Heart right ventricle (tissue), 16 donors: ENCODE measurements around the gene CNOT11. TPM values are rescaled to one million over a fixed set of nuclear protein-coding genes. Genes with fewer than 3 reads are reported as not detected.
"Not testable (repeated sequence)": the region's sequence is repeated elsewhere in the genome, so short reads cannot be mapped to it uniquely, and the experiment has no call there.

Experiments used
- ATAC-seq, 8 donors: fragments of 200-7000 bp; cut with Tn5 transposase; one replicate each; pipeline ENCODE4 v1.9.1; 2020; ENCODE audit warnings: mild to moderate bottlenecking in 8 of 8, moderate library complexity in 8 of 8, moderate number of reproducible peaks in 1 of 8
- DNase-seq, 2 donors: peaks; one replicate each; pipeline ENCODE4 v3.0.0-alpha.2; 2020
- H3K27ac ChIP-seq, 10 donors: fragments of 200-600 bp; sonication (generic) in 2 of 10; one replicate each; pipeline versions ENCODE4 v1.5.0 to v1.8.0; 2020 to 2022; ENCODE audit warnings: mild to moderate bottlenecking in 3 of 10
- H3K27me3 ChIP-seq, 7 donors: fragments of 200-600 bp; one replicate each; pipeline ENCODE4 v1.8.0; 2021 to 2022; ENCODE audit warnings: mild to moderate bottlenecking in 2 of 7
- H3K36me3 ChIP-seq, 9 donors: fragments of 200-600 bp; sonication (generic) in 1 of 9; one replicate each; pipeline versions ENCODE4 v1.5.0 to v1.8.0; 2020 to 2022; ENCODE audit warnings: mild to moderate bottlenecking in 2 of 9
- H3K4me1 ChIP-seq, 9 donors: fragments of 200-600 bp; sonication (generic) in 1 of 9; one replicate each; pipeline versions ENCODE4 v1.5.0 to v1.8.0; 2020 to 2022; ENCODE audit warnings: mild to moderate bottlenecking in 4 of 9
- H3K4me3 ChIP-seq, 10 donors: fragments of 200-600 bp; sonication (generic) in 2 of 10; one replicate each; pipeline versions ENCODE4 v1.5.0 to v1.8.0; 2020 to 2022; ENCODE audit warnings: mild to moderate bottlenecking in 7 of 10, moderate library complexity in 2 of 10
- H3K9me3 ChIP-seq, 11 donors: fragments of 200-600 bp in 10 of 11; sonication (generic) in 2 of 11; one replicate each; pipeline versions ENCODE4 v1.5.0 to v1.8.0; 2013 to 2022; ENCODE audit warnings: mild to moderate bottlenecking in 2 of 11, control low read depth in 1 of 11, moderate library complexity in 1 of 11
- CTCF ChIP-seq, 9 donors: fragments of 200-600 bp; sonication (generic) in 2 of 9; IDR thresholded peaks; one replicate each; pipeline versions ENCODE4 v1.5.0 to v1.8.0; 2021 to 2022; ENCODE audit warnings: antibody characterized with exemption in 9 of 9, mild to moderate bottlenecking in 5 of 9, moderate library complexity in 1 of 9
- WGBS, 2 donors: extraction: QIAGEN DNeasy Blood & Tissue Kit; methylation state at CpG; one replicate each; pipeline ENCODE4 v1.1.7; 2013; ENCODE audit warnings: inconsistent platforms in 1 of 2; 5-methylcytosine and 5-hydroxymethylcytosine counted together
- intact Hi-C, 10 donors: fragments of 100-400 bp; cut with DNase I; formaldehyde crosslinking; loops; one replicate each; pipeline versions ENCODE4 v1.11.1 to v1.14.2; 2022
- microRNA-seq, 2 donors: library from miRNA; unstranded; fragments of <30 nt; microRNA quantifications; one replicate each; pipeline ENCODE4 v1.2.0, GENCODE V29; 2021
- polyA plus RNA-seq, 2 donors: library from polyadenylated mRNA; stranded (reverse); fragments of 200-250 nt; gene quantifications; one replicate each; pipeline ENCODE4 v1.2.3, GENCODE V29; 2013
- total RNA-seq, 10 donors: library from RNA; stranded (reverse); fragmentation: NEBNext Ultra II Directional in 3 of 10; extraction: Animal tissue kit (Norgen Biotek cat#: 25700) in 3 of 10; gene quantifications; one replicate each; pipeline versions ENCODE4 v1.2.1 to v1.2.4, GENCODE V29; 2021 to 2023
- donor health status: Arrhythmogenic right ventricular cardiomyopathy.
- donor health status: ischemic (EF 13 %, LVEDD 7.1; RV severe dilation, severe dysfunction).
- donor health status: healthy with polysubstance abuse.
- donor health status: DM: no; HTN: yes; CAD: no.
- donor health status: DM: no; HTN: no; CAD: no.
- donor health status: ischemic (EF 25% LVEDD 6.9; RV normal size, moderate dysfunction).
- donor health status: ischemic (EF 25% LVEDD 5.7; RV mildly dilated, moderate dysfunction).
- donor health status: healthy.
- donor health status: DM: yes; HTN: yes; CAD: no.
- donor health status: Ischemic cardiomyopathy.
- donor health status: ischemic (EF 35%, LVEDD 5.7; RV mildly dilated, moderate dysfunction).
- donor health status: nonischemic (EF 11% LVEDD 7.7; RV severe dilation, severe dysfunction).
- donor health status: DM: yes; HTN: yes; CAD: no.
- donor health status: PGD.
- donor health status: ischemic (EF 29% LVEDD 5.4; RV normal size, mild dysfunction).
- donor health status: nonischemic (EF 23%, LVEDD 6.1; RV moderate dilation, normal function).

CNOT11 gene
- total and polyA plus RNA-seq, 12 donors, result 14.5 to 77.1 (median 43.8) TPM

GRCh38 chr2:101311696-101312017 is 59.0 kb downstream of the CNOT11 start:
- WGBS, 2 donors, result 77 to 80% methylated on average over 3 of the region's 3 CpGs
- TF ChIP-seq CTCF (IDR thresholded peaks at IDR 0.05), result no peak
- no peak for ATAC-seq

GRCh38 chr2:101316568-101316967 is 63.9 kb downstream of the CNOT11 start:
- ATAC-seq, DNase-seq, H3K4me1 ChIP-seq: not testable (repeated sequence)

More at GRCh38 chr2:101311696-101312017, 59.0 kb downstream of the CNOT11 start:
- Histone ChIP-seq H3K27ac (peak overlapping the region in 1 of 10 donors; percentile 99), H3K36me3 (no peaks in the 10 kb centered on the region), H3K4me3 (no peak overlapping the region), H3K4me1 (peaks cover 0 to 41% (median 14%) of the 10 kb centered on the region in 9 donors), H3K9me3 (no peaks in the 10 kb centered on the region), H3K27me3 (no peaks in the 10 kb centered on the region)
- intact Hi-C loops, result no loop called here
- DNase-seq, result no peak

More at GRCh38 chr2:101316568-101316967, 63.9 kb downstream of the CNOT11 start:
- H3K9me3 ChIP-seq, H3K27ac ChIP-seq, H3K4me3 ChIP-seq, H3K36me3 ChIP-seq, intact Hi-C loops, H3K27me3 ChIP-seq: not testable (repeated sequence)
- 91 to 94% methylated on average over 6 of the region's 6 CpGs for WGBS, 2 donors

Small RNAs within 50 kb of the gene (microRNA-seq; reads per million reads assigned to microRNA genes)
- gene MIR5696, result 1.2 to 2.6 reads per million in 2 donors

Other genes starting within 250 kb of the CNOT11 start
- gene TBC1D8, start 101.5 kb upstream of the CNOT11 start, total RNA-seq, result 10 to 100 TPM; 42.6 to 69.5 (median 55.8) TPM
- gene TBC1D8, start 101.5 kb upstream of the CNOT11 start, polyA plus RNA-seq, result 10 to 100 TPM; 24.0 to 41.6 TPM
- 10 to 100 TPM; 11.0 to 25.5 (median 12.5) TPM for gene RNF149, start 55.8 kb downstream of the CNOT11 start, total RNA-seq
- gene RNF149, start 55.8 kb downstream of the CNOT11 start, polyA plus RNA-seq, result 10 to 100 TPM; 11.8 to 40.8 TPM
- gene CREG2, start 134.6 kb downstream of the CNOT11 start, total RNA-seq, result 1 to 10 TPM in 1 of 10 donors, under 1 TPM in 6, not detected in 3; 0.24 to 1.4 (median 0.70) TPM
- gene CREG2, start 134.6 kb downstream of the CNOT11 start, polyA plus RNA-seq, result not detected
- gene RFX8, start 222.2 kb downstream of the CNOT11 start, total RNA-seq, result under 1 TPM in 5 of 10 donors, not detected in 5; 0.15 to 0.22 (median 0.15) TPM
- gene RFX8, start 222.2 kb downstream of the CNOT11 start, polyA plus RNA-seq, result under 1 TPM; 0.16 to 0.44 TPM